Measurements from ENCODE around the gene CACTIN. TPM values are rescaled to one million over a fixed set of nuclear protein-coding genes. Genes with fewer than 3 reads are reported as not detected.
A peak's percentile ranks its signal among the peaks of the same experiment; 100 is the strongest.
"Not testable (repeated sequence)": the region's sequence is repeated elsewhere in the genome, so short reads cannot be mapped to it uniquely, and the experiment has no call there.

The CACTIN gene
- total RNA-seq, 1 experiment from 2014 or later: 19.8 TPM

- in situ Hi-C loops (cut with HindIII; ENCODE audit: low pct_unique_long_range_greater_than_20kb, low sequenced_read_pairs); DNase-seq (ENCODE audit: low read depth): not testable (repeated sequence)
Observed at GRCh38 chr19:3584036-3584802, 42.4 kb downstream of the CACTIN start.

DNA sequence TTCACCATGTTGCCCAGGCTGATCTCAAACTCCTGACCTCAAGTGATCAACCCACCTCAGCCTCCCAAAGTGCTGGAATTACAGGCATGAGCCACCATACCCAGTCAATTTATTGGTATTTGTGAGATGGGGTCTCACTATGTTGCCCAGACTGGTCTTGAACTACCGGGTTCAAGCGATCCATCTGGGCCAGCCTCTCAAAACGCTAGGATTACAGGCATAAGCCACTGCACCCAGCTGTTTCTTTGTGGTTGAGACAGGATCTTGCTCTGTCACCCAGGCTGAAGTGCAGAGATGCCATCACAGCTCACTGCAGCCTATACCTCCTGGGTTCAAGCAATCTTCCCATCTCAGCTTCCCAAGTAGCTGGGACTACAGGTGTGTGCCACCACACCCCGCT is 44.8 kb downstream of the CACTIN start:
- in situ Hi-C loops (cut with HindIII; ENCODE audit: low pct_unique_long_range_greater_than_20kb, low sequenced_read_pairs); DNase-seq (ENCODE audit: low read depth): not testable (repeated sequence)

- in situ Hi-C loops (cut with HindIII; ENCODE audit: low pct_unique_long_range_greater_than_20kb, low sequenced_read_pairs): no loop called here
- DNase-seq (ENCODE audit: low read depth): peak; percentile 54
Observed at GRCh38 chr19:3580156-3580934, 46.2 kb downstream of the CACTIN start.

DNA sequence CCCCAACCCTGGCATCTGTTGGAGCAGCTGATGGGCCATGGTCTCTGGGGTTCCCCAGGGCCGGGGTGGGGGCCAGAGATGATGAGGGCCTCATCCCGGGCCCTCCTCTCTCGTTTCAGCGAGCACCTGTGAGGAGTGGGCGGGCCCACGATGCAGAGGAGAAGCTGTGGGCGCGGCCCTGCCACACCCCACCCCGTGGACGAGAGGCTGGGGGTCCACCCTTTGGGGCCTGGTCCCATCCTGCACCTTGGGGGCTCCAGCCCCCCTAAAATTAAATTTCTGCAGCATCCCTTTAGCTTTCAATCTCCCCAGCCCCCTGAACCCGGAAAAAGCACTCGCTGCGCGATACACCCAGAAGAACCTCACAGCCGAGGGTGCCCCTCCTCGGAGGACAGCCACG is 48.2 kb downstream of the CACTIN start:
- in situ Hi-C loops (cut with HindIII; ENCODE audit: low pct_unique_long_range_greater_than_20kb, low sequenced_read_pairs): no loop called here
- DNase-seq (ENCODE audit: low read depth): no peak

GRCh38 chr19:3577723-3578344 is 48.8 kb downstream of the CACTIN start:
- no peak for DNase-seq (ENCODE audit: low read depth)
- in situ Hi-C loops (cut with HindIII; ENCODE audit: low pct_unique_long_range_greater_than_20kb, low sequenced_read_pairs): no loop called here

DNA sequence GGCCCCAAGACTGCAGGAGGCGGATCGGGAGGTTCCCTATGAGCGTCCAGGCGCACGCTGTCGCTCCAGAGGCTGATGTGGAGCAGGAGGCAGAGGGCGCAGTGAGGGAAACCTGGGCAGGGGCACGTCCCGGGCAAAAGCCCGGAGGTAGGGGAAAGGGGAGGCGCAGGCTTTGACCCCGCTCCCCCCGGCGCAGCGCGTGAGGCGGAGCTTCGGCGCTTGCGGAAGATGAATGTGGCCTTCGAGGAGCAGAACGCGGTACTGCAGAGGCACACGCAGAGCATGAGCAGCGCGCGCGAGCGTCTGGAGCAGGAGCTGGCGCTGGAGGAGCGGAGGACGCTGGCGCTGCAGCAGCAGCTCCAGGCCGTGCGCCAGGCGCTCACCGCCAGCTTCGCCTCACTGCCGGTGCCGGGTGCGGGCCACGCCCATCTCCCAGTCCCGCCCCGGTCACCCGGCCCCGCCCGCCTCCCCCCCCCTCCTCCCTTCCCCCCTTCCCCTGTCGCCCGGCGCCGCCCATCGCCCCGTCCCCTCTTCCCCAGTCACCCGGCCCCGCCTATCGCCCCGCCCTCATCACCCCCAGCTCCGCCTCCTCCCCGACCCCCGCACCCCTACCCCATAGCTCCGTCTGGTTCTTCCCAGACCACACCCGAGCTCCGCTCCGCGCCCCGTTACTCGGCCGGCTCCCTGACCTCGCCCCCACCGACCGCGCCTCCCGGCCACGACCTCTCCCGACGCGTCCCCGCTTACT is 49.7 kb downstream of the CACTIN start:
- in situ Hi-C loops (cut with HindIII; ENCODE audit: low pct_unique_long_range_greater_than_20kb, low sequenced_read_pairs): no loop called here
- no peak for DNase-seq (ENCODE audit: low read depth)

GRCh38 chr19:3575949-3576673 is 50.5 kb downstream of the CACTIN start:
- DNase-seq (ENCODE audit: low read depth): no peak
- in situ Hi-C loops (cut with HindIII; ENCODE audit: low pct_unique_long_range_greater_than_20kb, low sequenced_read_pairs): no loop called here

GRCh38 chr19:3575260-3575741 is 51.3 kb downstream of the CACTIN start:
- no peak for DNase-seq (ENCODE audit: low read depth)
- in situ Hi-C loops (cut with HindIII; ENCODE audit: low pct_unique_long_range_greater_than_20kb, low sequenced_read_pairs): no loop called here

- in situ Hi-C loops (cut with HindIII; ENCODE audit: low pct_unique_long_range_greater_than_20kb, low sequenced_read_pairs): no loop called here
- peak; percentile 91 for DNase-seq (ENCODE audit: low read depth)
Observed at GRCh38 chr19:3573858-3574637, 52.5 kb downstream of the CACTIN start.

GRCh38 chr19:3573162-3573857 is 53.3 kb downstream of the CACTIN start:
- DNase-seq (ENCODE audit: low read depth): no peak
- in situ Hi-C loops (cut with HindIII; ENCODE audit: low pct_unique_long_range_greater_than_20kb, low sequenced_read_pairs): no loop called here

GRCh38 chr19:3572855-3573161 is 53.8 kb downstream of the CACTIN start, which contains the start of gene HMG20B:
Gene HMG20B (plus strand): TSS chr19:3572944. CDS start chr19:3573310, 366 bp downstream.
- no peak for DNase-seq (ENCODE audit: low read depth)
- in situ Hi-C loops (cut with HindIII; ENCODE audit: low pct_unique_long_range_greater_than_20kb, low sequenced_read_pairs): no loop called here

GRCh38 chr19:3572132-3572854 is 54.3 kb downstream of the CACTIN start:
- peak; percentile 99 for DNase-seq (ENCODE audit: low read depth)
- in situ Hi-C loops (cut with HindIII; ENCODE audit: low pct_unique_long_range_greater_than_20kb, low sequenced_read_pairs): no loop called here

- in situ Hi-C loops (cut with HindIII; ENCODE audit: low pct_unique_long_range_greater_than_20kb, low sequenced_read_pairs): no loop called here
- no peak for DNase-seq (ENCODE audit: low read depth)
Observed at GRCh38 chr19:3570606-3571011, 56.0 kb downstream of the CACTIN start.

- in situ Hi-C loops (cut with HindIII; ENCODE audit: low pct_unique_long_range_greater_than_20kb, low sequenced_read_pairs); DNase-seq (ENCODE audit: low read depth): not testable (repeated sequence)
Observed at GRCh38 chr19:3570042-3570441, 56.5 kb downstream of the CACTIN start.

- in situ Hi-C loops (cut with HindIII; ENCODE audit: low pct_unique_long_range_greater_than_20kb, low sequenced_read_pairs): no loop called here
- DNase-seq (ENCODE audit: low read depth): peak; percentile 93
Observed at GRCh38 chr19:3565139-3565538, 61.5 kb downstream of the CACTIN start.
